ENCODE results near the gene ASB1. TPM values are rescaled to one million over a fixed set of nuclear protein-coding genes. Genes with fewer than 3 reads are reported as not detected.

ASB1 gene
- total RNA-seq, 2 experiments from 2014 or later = 26.2 to 28.9 TPM

DNA sequence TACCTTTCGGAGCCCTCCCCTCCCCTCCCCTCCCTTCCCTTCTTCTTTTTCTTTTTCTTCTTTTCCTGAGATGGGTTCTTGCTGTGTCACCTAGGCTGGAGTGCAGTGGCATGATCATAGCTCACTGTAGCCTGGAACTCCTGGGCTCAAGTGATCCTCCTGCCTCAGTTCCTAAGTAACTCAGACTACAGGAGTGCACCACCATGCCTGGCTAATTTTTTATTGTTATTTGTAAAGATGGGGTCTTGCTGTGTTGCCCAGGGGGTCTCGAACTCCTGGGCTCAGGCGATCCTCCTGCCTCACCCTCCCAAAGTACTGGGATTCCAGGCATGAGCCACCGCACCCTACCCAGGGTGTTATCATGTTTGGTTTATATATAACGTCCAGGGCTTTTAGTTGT is 66.7 kb downstream of the ASB1 start:
- ChIA-PET POLR2A (no interaction called here), CTCF (interaction anchor here (0.8 kb wide), 1 partner anchor 21 kb away, joined by 3 read pairs; no protein-coding TSS in a partner anchor)
- H3K9me3 Mint-ChIP-seq = no peaks in the 10 kb centered on the region
- peak overlapping the region; percentile 85 for H3K27ac Mint-ChIP-seq
- no peaks in the 10 kb centered on the region for H3K36me3 Mint-ChIP-seq (ENCODE audit: low read depth)
- H3K4me1 Mint-ChIP-seq = peaks cover 26% of the 10 kb centered on the region
- no peaks in the 10 kb centered on the region for H3K27me3 Mint-ChIP-seq
- no peak overlapping the region for H3K4me3 Mint-ChIP-seq
- no peak for DNase-seq

GRCh38 chr2:238493880-238494572 is 67.3 kb downstream of the ASB1 start:
- Mint-ChIP-seq H3K4me1 (peaks cover 26% of the 10 kb centered on the region), H3K27me3 (no peaks in the 10 kb centered on the region), H3K9me3 (no peaks in the 10 kb centered on the region), H3K27ac (peak overlapping the region; percentile 85), H3K36me3 (ENCODE audit: low read depth) (no peaks in the 10 kb centered on the region), H3K4me3 (peak overlapping the region; percentile 36)
- POLR2A ChIA-PET = no interaction called here
- peak; percentile 48 for DNase-seq
- CTCF ChIA-PET = interaction anchor here (0.8 kb wide), 1 partner anchor 20 kb away, joined by 3 read pairs; no protein-coding TSS in a partner anchor

DNA sequence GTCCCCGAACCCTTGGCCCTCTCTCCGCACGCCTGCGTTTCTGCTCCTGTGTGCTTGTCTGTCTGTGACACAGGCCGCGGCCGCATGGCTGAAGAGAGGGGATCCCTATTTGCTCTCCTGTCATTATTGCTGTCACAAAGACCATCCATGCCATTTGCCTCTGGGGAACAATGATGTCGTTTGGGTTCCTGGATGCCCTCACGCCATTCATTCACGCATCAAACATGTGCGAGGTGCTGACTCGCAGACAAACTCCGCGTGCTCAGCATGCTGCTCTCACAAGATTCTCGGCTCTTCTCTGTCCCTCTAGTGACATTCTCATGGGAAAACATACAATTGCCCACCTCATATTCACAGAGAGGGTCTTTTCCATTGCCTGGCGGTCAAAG is 67.8 kb downstream of the ASB1 start:
- Mint-ChIP-seq H3K27ac (peak overlapping the region; percentile 85), H3K36me3 (ENCODE audit: low read depth) (no peaks in the 10 kb centered on the region), H3K27me3 (no peaks in the 10 kb centered on the region), H3K4me3 (peak overlapping the region; percentile 36), H3K9me3 (no peaks in the 10 kb centered on the region), H3K4me1 (peaks cover 26% of the 10 kb centered on the region)
- ChIA-PET POLR2A (no interaction called here), CTCF (no interaction called here)
- no peak for DNase-seq

- DNase-seq = no peak
- H3K4me1 Mint-ChIP-seq = peaks cover 26% of the 10 kb centered on the region
- H3K9me3 Mint-ChIP-seq = no peaks in the 10 kb centered on the region
- ChIA-PET POLR2A (no interaction called here), CTCF (no interaction called here)
- H3K36me3 Mint-ChIP-seq (ENCODE audit: low read depth) = no peaks in the 10 kb centered on the region
- no peaks in the 10 kb centered on the region for H3K27me3 Mint-ChIP-seq
- peak overlapping the region; percentile 85 for H3K27ac Mint-ChIP-seq
- H3K4me3 Mint-ChIP-seq = no peak overlapping the region
Observed at GRCh38 chr2:238495422-238495821, 68.7 kb downstream of the ASB1 start.

GRCh38 chr2:238496756-238497609 is 70.3 kb downstream of the ASB1 start:
- no peak for DNase-seq
- H3K27ac Mint-ChIP-seq = no peak overlapping the region
- POLR2A ChIA-PET = no interaction called here
- CTCF ChIA-PET = interaction anchor here (1.1 kb wide), 1 partner anchor 16 kb away, joined by 3 read pairs; no protein-coding TSS in a partner anchor
- H3K27me3 Mint-ChIP-seq = no peaks in the 10 kb centered on the region
- no peaks in the 10 kb centered on the region for H3K36me3 Mint-ChIP-seq (ENCODE audit: low read depth)
- H3K9me3 Mint-ChIP-seq = no peaks in the 10 kb centered on the region
- peaks cover 26% of the 10 kb centered on the region for H3K4me1 Mint-ChIP-seq
- no peak overlapping the region for H3K4me3 Mint-ChIP-seq

DNA sequence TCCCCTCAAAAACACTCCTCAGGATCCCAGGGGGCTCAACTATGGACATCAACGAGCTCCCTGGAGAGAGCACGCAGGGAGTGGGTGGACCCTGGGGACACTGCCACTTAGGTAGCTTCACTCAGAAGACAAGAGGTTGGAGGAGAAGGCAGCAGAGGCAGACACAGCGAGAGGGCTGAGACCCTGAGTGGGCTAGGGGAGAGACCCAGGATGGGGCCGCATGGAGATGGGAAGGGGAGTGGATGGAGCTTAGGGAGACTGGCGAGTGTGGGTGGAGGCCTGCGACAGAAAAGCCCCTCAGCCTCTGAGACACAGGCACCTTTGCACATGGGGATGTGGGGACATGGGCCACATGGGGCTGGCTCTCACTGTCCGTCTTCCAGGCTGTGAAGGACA is 70.9 kb downstream of the ASB1 start:
- no peaks in the 10 kb centered on the region for H3K9me3 Mint-ChIP-seq
- H3K27ac Mint-ChIP-seq = peak overlapping the region; percentile 81
- no peak overlapping the region for H3K4me3 Mint-ChIP-seq
- no peaks in the 10 kb centered on the region for H3K27me3 Mint-ChIP-seq
- ChIA-PET POLR2A (no interaction called here), CTCF (interaction anchor here (1.1 kb wide), 1 partner anchor 16 kb away, joined by 3 read pairs; no protein-coding TSS in a partner anchor)
- H3K36me3 Mint-ChIP-seq (ENCODE audit: low read depth) = no peaks in the 10 kb centered on the region
- DNase-seq = no peak
- peaks cover 25% of the 10 kb centered on the region for H3K4me1 Mint-ChIP-seq

- Mint-ChIP-seq H3K4me1 (peaks cover 20% of the 10 kb centered on the region), H3K27ac (no peak overlapping the region), H3K36me3 (ENCODE audit: low read depth) (no peaks in the 10 kb centered on the region), H3K9me3 (no peaks in the 10 kb centered on the region), H3K4me3 (no peak overlapping the region), H3K27me3 (no peaks in the 10 kb centered on the region)
- ChIA-PET CTCF (no interaction called here), POLR2A (no interaction called here)
- DNase-seq = no peak
Observed at GRCh38 chr2:238498188-238498587, 71.5 kb downstream of the ASB1 start.

DNA sequence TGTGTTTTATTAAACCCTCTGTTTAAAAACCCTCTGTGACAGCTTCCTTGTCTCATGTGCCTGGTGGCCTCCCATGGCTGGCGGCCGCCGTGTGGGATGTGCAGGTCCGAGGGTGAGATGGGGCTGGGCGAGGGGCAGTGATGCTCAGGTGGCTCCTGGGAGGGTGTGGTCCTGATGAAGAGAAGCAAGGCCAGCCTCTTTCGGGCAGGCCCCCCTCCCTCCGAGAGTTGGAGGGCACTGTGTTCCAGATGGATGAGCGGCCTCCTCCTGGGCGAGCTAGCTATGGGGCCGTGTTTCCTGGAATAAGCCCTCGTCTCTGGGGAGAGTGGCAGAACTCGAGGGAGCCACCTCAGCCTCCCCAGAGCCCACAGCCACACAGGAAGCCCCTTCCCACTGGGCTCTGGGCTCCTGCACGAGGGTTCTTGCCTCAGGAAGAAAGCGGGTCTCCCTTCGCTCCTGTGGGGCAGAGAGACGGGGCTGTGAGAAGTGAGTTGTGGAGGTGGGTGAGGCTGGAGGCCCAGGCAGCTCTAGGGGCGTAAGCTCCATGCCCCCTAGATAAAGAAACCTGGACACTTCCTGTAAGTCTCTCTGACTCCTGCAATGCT is 72.1 kb downstream of the ASB1 start:
- Mint-ChIP-seq H3K27me3 (no peaks in the 10 kb centered on the region), H3K27ac (no peak overlapping the region), H3K4me3 (no peak overlapping the region), H3K4me1 (peaks cover 14% of the 10 kb centered on the region), H3K36me3 (ENCODE audit: low read depth) (no peaks in the 10 kb centered on the region), H3K9me3 (no peaks in the 10 kb centered on the region)
- ChIA-PET POLR2A (no interaction called here), CTCF (interaction anchor here (0.6 kb wide), 1 partner anchor 346 kb away, joined by 3 read pairs; no protein-coding TSS in a partner anchor)
- no peak for DNase-seq

DNA sequence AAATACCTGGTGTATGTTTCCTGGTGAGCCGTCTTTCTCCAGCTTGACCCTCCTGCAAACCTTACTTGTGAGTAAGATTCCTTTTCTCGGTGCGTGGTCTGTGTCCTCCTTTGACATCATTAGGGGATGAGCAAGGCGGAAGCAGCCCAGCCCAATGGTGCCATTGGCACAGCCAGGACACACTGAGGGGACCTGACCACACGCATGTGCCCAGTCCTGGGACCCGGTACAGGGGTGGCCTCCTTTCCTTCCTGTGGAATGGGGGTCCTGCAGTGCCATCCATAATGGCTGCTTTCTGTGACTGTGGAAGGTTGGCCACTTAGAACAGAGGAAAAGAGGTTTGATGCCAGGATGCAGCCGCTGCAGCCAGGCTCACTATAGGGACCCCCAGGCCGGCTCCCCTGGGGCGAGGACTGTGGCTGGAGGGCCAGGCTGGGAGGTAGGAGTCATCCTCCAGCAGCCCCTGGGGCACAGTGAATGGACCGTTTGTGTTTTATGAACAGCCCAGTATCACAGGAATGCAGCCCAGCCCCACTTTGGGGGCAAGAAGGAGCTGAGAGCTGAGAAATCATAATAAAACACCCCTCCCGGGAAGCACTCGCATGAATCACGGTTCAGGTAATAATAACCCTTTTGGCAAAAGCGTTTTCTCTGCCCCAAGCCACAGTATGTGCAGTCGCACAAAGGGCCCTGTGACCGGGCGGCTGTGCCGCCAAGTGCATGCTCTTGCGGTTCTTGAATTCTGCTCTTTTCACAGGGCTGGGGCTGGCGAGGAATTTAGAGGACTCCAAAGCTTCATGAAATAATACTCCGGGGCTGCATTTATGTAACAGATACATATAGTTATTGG is 73.2 kb downstream of the ASB1 start:
- H3K36me3 Mint-ChIP-seq (ENCODE audit: low read depth) = no peaks in the 10 kb centered on the region
- POLR2A ChIA-PET = no interaction called here
- no peak overlapping the region for H3K27ac Mint-ChIP-seq
- H3K9me3 Mint-ChIP-seq = no peaks in the 10 kb centered on the region
- no peak for DNase-seq
- H3K4me3 Mint-ChIP-seq = no peak overlapping the region
- peaks cover 2% of the 10 kb centered on the region for H3K4me1 Mint-ChIP-seq
- CTCF ChIA-PET = interaction anchor here (0.6 to 0.8 kb wide), 2 partner anchors 7 to 345 kb away, joined by 3 read pairs; no protein-coding TSS in a partner anchor
- H3K27me3 Mint-ChIP-seq = no peaks in the 10 kb centered on the region

DNA sequence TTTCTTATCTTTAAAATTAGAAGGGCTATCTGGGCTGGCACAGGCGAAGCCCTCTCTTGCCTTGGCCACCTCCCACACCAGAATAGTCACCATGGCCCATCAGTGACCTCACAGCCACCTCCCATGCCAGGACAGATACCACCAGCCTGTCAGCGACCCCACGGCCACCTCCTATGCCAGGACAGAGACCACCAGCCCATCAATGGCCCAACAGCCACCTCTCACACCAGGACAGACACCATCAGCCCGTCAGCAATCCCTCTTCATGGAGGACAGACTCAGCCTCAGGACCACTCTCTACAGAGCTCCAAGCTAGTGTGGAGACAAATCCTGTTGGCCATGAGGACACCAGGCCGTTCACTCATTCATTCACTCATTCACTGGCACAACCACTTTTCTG is 74.6 kb downstream of the ASB1 start:
- CTCF ChIA-PET = interaction anchor here (0.8 kb wide), 1 partner anchor 9 kb away, joined by 3 read pairs; no protein-coding TSS in a partner anchor
- H3K4me1 Mint-ChIP-seq = no peaks in the 10 kb centered on the region

More for the DNA sequence above, 74.6 kb downstream of the ASB1 start:
- Mint-ChIP-seq H3K9me3 (no peaks in the 10 kb centered on the region), H3K27ac (no peak overlapping the region), H3K4me3 (no peak overlapping the region), H3K27me3 (no peaks in the 10 kb centered on the region), H3K36me3 (ENCODE audit: low read depth) (no peaks in the 10 kb centered on the region)
- DNase-seq = no peak
- POLR2A ChIA-PET = no interaction called here

Data from activated CD4-positive, alpha-beta T cell treated with anti-CD3 and anti-CD28 coated beads, Interleukin-2, amount 10 ng/mL, durations not matched to agents 7 days and 5 days (primary cell).